Keratinocyte (primary cell): ENCODE results near the gene HSH2D. TPM values are rescaled to one million over a fixed set of nuclear protein-coding genes. Genes with fewer than 3 reads are reported as not detected.

ENCODE experiments used
- DNase-seq: peaks from one replicate; pipeline ENCODE4 v3.0.0-alpha.2; 2011; ENCODE audit warnings: low read depth, missing footprints, low spot score
- FAIRE-seq: peaks from 2 replicates; lab custom pipeline; 2011; peaks lifted over from hg19 to GRCh38; lab: Jason Lieb, UNC
- H2AFZ ChIP-seq: 2 replicates; pipeline ENCODE4 v1.6.0; 2012; ENCODE audit warnings: low read length, control low read depth, inconsistent platforms; ENCODE audit not compliant: control insufficient read depth
- H3K27ac ChIP-seq: 2 replicates; pipeline ENCODE4 v1.5.1; 2011; ENCODE audit warnings: low read length; ENCODE audit not compliant: control insufficient read depth, insufficient read depth
- H3K27me3 ChIP-seq: 3 replicates; pipeline ENCODE4 v1.6.0; 2011; ENCODE audit warnings: low read length; ENCODE audit not compliant: control insufficient read depth, insufficient read depth; ENCODE audit errors: extremely low read depth
- H3K36me3 ChIP-seq, 2 experiments: 2 replicates in 1 of 2; 3 replicates in 1 of 2; pipeline ENCODE4 v1.5.1; 2011; ENCODE audit warnings: low read length in 2 of 2, mild to moderate bottlenecking in 1 of 2; ENCODE audit not compliant: control insufficient read depth in 2 of 2, insufficient read depth in 2 of 2; ENCODE audit errors: extremely low read depth in 1 of 2
- H3K4me1 ChIP-seq: 3 replicates; pipeline ENCODE4 v1.5.1; 2011; ENCODE audit warnings: low read length; ENCODE audit not compliant: control insufficient read depth, insufficient read depth; ENCODE audit errors: extremely low read depth
- H3K4me2 ChIP-seq: 3 replicates; pipeline ENCODE4 v1.6.0; 2011; ENCODE audit warnings: low read depth, low read length; ENCODE audit not compliant: control insufficient read depth, insufficient read depth; ENCODE audit errors: extremely low read depth
- H3K4me3 ChIP-seq, 3 experiments: fragments of 200-600 bp in 1 of 3; sonication (generic) in 1 of 3; 2 replicates in 2 of 3; 3 replicates in 1 of 3; pipeline ENCODE4 v1.5.1; 2011 to 2016; ENCODE audit warnings: low read length in 3 of 3, mild to moderate bottlenecking in 3 of 3, control low read depth in 2 of 3, inconsistent platforms in 1 of 3, low read depth in 1 of 3, mixed read lengths in 1 of 3, mixed run types in 1 of 3, moderate library complexity in 1 of 3; ENCODE audit not compliant: control insufficient read depth in 2 of 3, insufficient read depth in 2 of 3; ENCODE audit errors: extremely low read depth in 1 of 3
- H3K79me2 ChIP-seq: 2 replicates; pipeline ENCODE4 v1.6.0; 2012; ENCODE audit warnings: low read length; ENCODE audit not compliant: control insufficient read depth, insufficient read depth
- H3K9ac ChIP-seq: 3 replicates; pipeline ENCODE4 v1.6.0; 2011; ENCODE audit warnings: low read length; ENCODE audit not compliant: control insufficient read depth, insufficient read depth; ENCODE audit errors: extremely low read depth
- H3K9me1 ChIP-seq: 3 replicates; pipeline ENCODE4 v1.6.0; 2011; ENCODE audit warnings: low read length; ENCODE audit not compliant: control insufficient read depth, insufficient read depth; ENCODE audit errors: extremely low read depth
- H3K9me3 ChIP-seq: 2 replicates; pipeline ENCODE4 v1.5.1; 2012; ENCODE audit warnings: low read depth, low read length; ENCODE audit not compliant: control insufficient read depth
- H4K20me1 ChIP-seq: 3 replicates; pipeline ENCODE4 v1.6.0; 2011; ENCODE audit warnings: low read length; ENCODE audit not compliant: control insufficient read depth, insufficient read depth; ENCODE audit errors: extremely low read depth
- EZH2 ChIP-seq: IDR thresholded peaks from one replicate; pipeline ENCODE4 v1.6.1; 2012; ENCODE audit warnings: inconsistent platforms, mild to moderate bottlenecking, low read length, moderate library complexity
- dilution Hi-C: fragments of 300-500 bp; cut with MboI; formaldehyde crosslinking; loops from one replicate; pipeline ENCODE4 v1.7.0; 2020; ENCODE audit warnings: low sequenced_read_pairs; ENCODE audit not compliant: extremely low pct_ligation_motif_present
- polyA plus RNA-seq, 5 experiments: library from polyadenylated mRNA; depleted of rRNA in 3 of 5; stranded (reverse) in 3 of 5; stranded (forward) in 1 of 5; unstranded in 1 of 5; fragments of >200 nt; gene quantifications; 1 replicate in 1 of 5; 2 replicates in 3 of 5; 3 replicates in 1 of 5; pipeline versions ENCODE4 v1.2.1 to v1.2.3, GENCODE V29; 2011 to 2012; ENCODE audit warnings: missing spikeins in 2 of 5, low read depth in 1 of 5, low replicate concordance in 1 of 5
- TF ChIP-seq, protein P1 (sequence below), 3 experiments: IDR thresholded peaks in 1 of 3; conservative IDR thresholded peaks in 1 of 3; optimal IDR thresholded peaks in 1 of 3; 2 replicates in 2 of 3; 3 replicates in 1 of 3; pipeline versions ENCODE3 to v1.5.1; 2011; ENCODE audit warnings: low read length in 3 of 3, mild to moderate bottlenecking in 3 of 3, moderate library complexity in 2 of 3, control low read depth in 1 of 3, inconsistent platforms in 1 of 3; ENCODE audit not compliant: insufficient read depth in 2 of 3; ENCODE audit errors: extremely low read depth in 1 of 3

Gene HSH2D
- polyA plus RNA-seq, 1 donor (not counting 4 experiments of a cell fraction or from before 2014, with no cell fraction given), result 1.1 TPM

- Histone ChIP-seq H3K27me3 (no peaks in the 10 kb centered on the region), H3K9me3 (no peaks in the 10 kb centered on the region), H3K4me1 (no peaks in the 10 kb centered on the region), H3K4me3 (no peak overlapping the region), H4K20me1 (peaks cover 2% of the 10 kb centered on the region), H3K36me3 (peaks cover 26 to 45% of the 10 kb centered on the region in 2 experiments), H3K79me2 (peaks cover 13% of the 10 kb centered on the region), H3K9ac (no peak overlapping the region), H3K9me1 (no peaks in the 10 kb centered on the region), H3K4me2 (no peak overlapping the region), H2AFZ (no peak overlapping the region), H3K27ac (no peak overlapping the region)
- dilution Hi-C loops, result loop anchor here (25.0 kb wide), 1 partner anchor 157 kb away; no protein-coding TSS in a partner anchor
- no peak for FAIRE-seq
- TF ChIP-seq EZH2, result no peak
- TF ChIP-seq, protein P1, sequence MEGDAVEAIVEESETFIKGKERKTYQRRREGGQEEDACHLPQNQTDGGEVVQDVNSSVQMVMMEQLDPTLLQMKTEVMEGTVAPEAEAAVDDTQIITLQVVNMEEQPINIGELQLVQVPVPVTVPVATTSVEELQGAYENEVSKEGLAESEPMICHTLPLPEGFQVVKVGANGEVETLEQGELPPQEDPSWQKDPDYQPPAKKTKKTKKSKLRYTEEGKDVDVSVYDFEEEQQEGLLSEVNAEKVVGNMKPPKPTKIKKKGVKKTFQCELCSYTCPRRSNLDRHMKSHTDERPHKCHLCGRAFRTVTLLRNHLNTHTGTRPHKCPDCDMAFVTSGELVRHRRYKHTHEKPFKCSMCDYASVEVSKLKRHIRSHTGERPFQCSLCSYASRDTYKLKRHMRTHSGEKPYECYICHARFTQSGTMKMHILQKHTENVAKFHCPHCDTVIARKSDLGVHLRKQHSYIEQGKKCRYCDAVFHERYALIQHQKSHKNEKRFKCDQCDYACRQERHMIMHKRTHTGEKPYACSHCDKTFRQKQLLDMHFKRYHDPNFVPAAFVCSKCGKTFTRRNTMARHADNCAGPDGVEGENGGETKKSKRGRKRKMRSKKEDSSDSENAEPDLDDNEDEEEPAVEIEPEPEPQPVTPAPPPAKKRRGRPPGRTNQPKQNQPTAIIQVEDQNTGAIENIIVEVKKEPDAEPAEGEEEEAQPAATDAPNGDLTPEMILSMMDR (optimal IDR thresholded peaks at IDR 0.05 in 1 of 3, IDR thresholded peaks at IDR 0.05 in 1 of 3, conservative IDR thresholded peaks at IDR 0.05 in 1 of 3; ENCODE audit: extremely low read depth in 1 of 3, insufficient read depth in 2 of 3, low read length in 3 of 3), result no peak
- DNase-seq, result no peak
Measured at GRCh38 chr19:16205205-16206045, 61.9 kb downstream of the HSH2D start.

DNA sequence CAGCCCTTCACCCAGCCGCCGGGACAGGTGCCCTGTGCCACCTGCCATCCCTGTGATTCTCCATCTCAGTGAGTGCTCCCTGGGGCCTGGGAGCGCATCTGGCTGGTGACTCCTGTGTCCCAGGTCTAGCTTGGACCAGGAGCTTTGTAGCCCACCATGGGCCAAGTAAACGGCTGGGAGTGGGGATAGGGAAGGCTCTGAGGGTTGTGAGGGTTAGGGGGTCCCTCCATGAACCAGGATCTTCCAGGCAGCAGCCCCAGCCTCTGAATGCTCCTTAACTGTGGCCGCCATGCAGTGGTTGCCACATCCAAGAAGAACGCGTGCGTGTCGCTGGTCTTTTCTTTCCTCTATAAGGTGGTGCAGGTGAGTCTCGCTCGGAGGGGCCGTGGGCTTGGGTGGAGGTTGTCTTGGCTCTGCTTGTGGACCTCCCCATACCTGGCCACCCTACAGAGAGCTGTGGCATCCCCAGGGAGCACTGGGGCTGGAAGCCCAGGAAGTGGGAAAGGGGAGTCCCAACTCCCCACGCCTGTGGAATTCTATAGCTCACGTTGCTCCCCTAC is 62.6 kb downstream of the HSH2D start:
- Histone ChIP-seq H4K20me1 (peaks cover 1% of the 10 kb centered on the region), H3K9me1 (no peaks in the 10 kb centered on the region), H3K4me1 (no peaks in the 10 kb centered on the region), H3K9me3 (no peaks in the 10 kb centered on the region), H2AFZ (no peak overlapping the region), H3K27me3 (no peaks in the 10 kb centered on the region), H3K79me2 (peaks cover 10% of the 10 kb centered on the region), H3K4me3 (no peak overlapping the region), H3K4me2 (no peak overlapping the region), H3K9ac (no peak overlapping the region), H3K36me3 (peaks cover 23 to 44% of the 10 kb centered on the region in 2 experiments), H3K27ac (no peak overlapping the region)
- dilution Hi-C loops, result loop anchor here (25.0 kb wide), 1 partner anchor 156 kb away; no protein-coding TSS in a partner anchor
- no peak for FAIRE-seq
- DNase-seq, result no peak
- TF ChIP-seq, protein P1 (optimal IDR thresholded peaks at IDR 0.05 in 1 of 3, IDR thresholded peaks at IDR 0.05 in 1 of 3, conservative IDR thresholded peaks at IDR 0.05 in 1 of 3; ENCODE audit: extremely low read depth in 1 of 3, insufficient read depth in 2 of 3, low read length in 3 of 3), result no peak
- no peak for TF ChIP-seq EZH2
